Sigmoid colon (tissue), 4 donors: ENCODE results near the gene LARGE1.
A peak's percentile ranks its signal among the peaks of the same experiment; 100 is the strongest.

Source experiments
- CTCF ChIP-seq, 4 experiments: fragments of 450-650 bp in 3 of 4; fragments of 200-600 bp in 1 of 4; IDR thresholded peaks; one replicate each; pipeline ENCODE4 v1.5.1; 2016 to 2019; ENCODE audit warnings: antibody characterized with exemption in 4 of 4, mild to moderate bottlenecking in 3 of 4, moderate library complexity in 2 of 4
- POLR2A ChIP-seq, 2 donors: fragments of 450-650 bp; IDR thresholded peaks; one replicate each; pipeline ENCODE4 v1.6.1; 2016; ENCODE audit warnings: antibody characterized with exemption in 2 of 2, mild to moderate bottlenecking in 2 of 2, moderate library complexity in 2 of 2
- POLR2AphosphoS5 ChIP-seq, 4 donors: sonication (generic); formaldehyde crosslinking; IDR thresholded peaks; one replicate each; pipeline ENCODE4 v1.6.1; 2017; ENCODE audit warnings: antibody characterized with exemption in 4 of 4

- TF ChIP-seq POLR2AphosphoS5 (IDR thresholded peaks at IDR 0.05) (peak in 1 of 4 donors; percentile 8), POLR2A (IDR thresholded peaks at IDR 0.05) (no peak), CTCF (IDR thresholded peaks at IDR 0.05) (no peak)
Measured at GRCh38 chr22:33465554-33465953, 454.7 kb downstream of the LARGE1 start.
